ENCODE data around the gene NAA20. TPM values are rescaled to one million over a fixed set of nuclear protein-coding genes. Genes with fewer than 3 reads are reported as not detected.

The NAA20 gene
- total RNA-seq, 3 donors from 2014 or later (not counting 1 experiment from before 2014, with no cell fraction given) = 20.8 to 25.1 (median 23.8) TPM

DNA sequence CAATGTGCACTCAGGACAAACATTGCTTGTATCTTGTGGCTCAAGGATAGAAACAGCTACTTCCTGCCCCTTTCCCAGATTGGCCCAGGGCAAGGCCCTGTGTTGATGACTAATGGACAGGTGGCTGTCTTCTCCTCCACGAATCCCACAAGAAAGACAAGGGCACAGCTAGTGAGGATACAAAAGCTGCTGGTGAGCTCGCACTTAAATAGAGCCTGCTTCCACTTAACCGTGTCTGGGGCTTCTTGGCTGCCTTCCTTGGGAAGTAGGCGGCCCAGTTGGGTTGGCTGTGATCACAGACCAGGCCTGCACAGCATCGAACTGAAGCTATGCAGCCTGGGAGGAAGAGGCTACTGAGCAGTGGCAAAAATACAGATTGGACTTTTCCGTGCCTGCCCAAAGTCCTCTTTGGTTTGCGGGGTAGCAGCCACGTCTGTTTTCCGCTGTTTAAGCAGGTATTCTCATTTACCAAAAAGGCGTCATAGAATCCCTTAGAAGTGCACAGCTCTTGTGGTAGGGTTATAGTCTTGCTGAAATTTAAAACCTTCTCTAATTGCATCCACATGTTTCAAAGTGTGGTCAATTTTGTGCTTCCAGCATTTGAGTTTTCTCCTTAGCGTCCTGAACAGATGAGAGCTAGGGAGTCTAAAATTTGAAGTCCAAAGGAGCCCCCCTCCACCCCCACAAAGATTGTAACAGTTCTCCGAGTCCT is 23.0 kb upstream of the NAA20 start:
- ATAC-seq (no peak), DNase-seq (no peak)
- Mint-ChIP-seq H3K27me3 (ENCODE audit: low read depth in 2 of 2) (peaks cover 8 to 13% of the 10 kb centered on the region in 2 donors), H3K4me3 (no peak overlapping the region), H3K9me3 (no peaks in the 10 kb centered on the region), H3K36me3 (no peaks in the 10 kb centered on the region), H3K4me1 (no peaks in the 10 kb centered on the region), H3K27ac (no peak overlapping the region)
- WGBS (ENCODE audit: insufficient coverage) = 82% methylated on average over 12 of the region's 12 CpGs
- H3K27me3 ChIP-seq (ENCODE audit: control insufficient read depth, insufficient read depth, low read length) = no peaks in the 10 kb centered on the region
- H3K9me3 ChIP-seq (ENCODE audit: control insufficient read depth, insufficient read depth, low read length) = no peaks in the 10 kb centered on the region
- H3K27ac ChIP-seq (ENCODE audit: low read length) = no peak overlapping the region
- H3K36me3 ChIP-seq (ENCODE audit: control insufficient read depth, insufficient read depth, low read length) = no peaks in the 10 kb centered on the region
- TF ChIP-seq CTCF (IDR thresholded peaks at IDR 0.05) = no peak
- no peak overlapping the region for H3K4me3 ChIP-seq (ENCODE audit: low read length)
- intact Hi-C loops (cut with micrococcal nuclease) = no loop called here
- no peaks in the 10 kb centered on the region for H3K4me1 ChIP-seq (ENCODE audit: control insufficient read depth, insufficient read depth, low read length)

DNA sequence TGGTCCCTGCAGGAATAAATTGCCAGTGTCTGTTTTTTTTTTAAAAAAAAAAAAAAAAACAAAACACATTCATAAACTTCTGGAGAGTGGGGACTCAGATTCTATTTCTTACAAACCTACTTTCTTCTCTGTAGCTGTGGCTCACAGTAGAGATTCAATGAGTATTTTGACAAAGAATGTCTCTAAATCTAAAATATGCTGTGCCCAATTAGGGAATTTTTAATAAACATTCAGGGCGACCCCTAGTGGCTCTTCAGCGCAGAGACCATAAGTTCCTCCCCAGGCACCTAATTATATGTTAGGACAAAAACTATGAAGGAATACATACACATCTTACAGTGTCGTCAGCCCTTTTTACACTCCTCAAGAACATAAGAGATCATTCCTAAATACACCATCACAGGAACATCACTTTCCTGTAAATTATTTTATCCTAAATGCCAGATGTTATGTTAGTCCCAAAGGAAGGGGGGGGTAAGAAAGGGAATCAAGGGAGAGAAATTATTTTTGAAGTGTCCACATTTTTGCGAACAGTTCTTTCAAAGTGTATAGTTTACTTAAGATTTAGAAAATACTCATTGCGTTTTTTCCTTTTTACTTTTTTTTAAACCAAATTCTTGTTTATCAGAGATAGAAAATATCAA is 21.8 kb upstream of the NAA20 start:
- Histone ChIP-seq H3K4me3 (ENCODE audit: low read length) (no peak overlapping the region), H3K4me1 (ENCODE audit: control insufficient read depth, insufficient read depth, low read length) (peaks cover 5% of the 10 kb centered on the region), H3K36me3 (ENCODE audit: control insufficient read depth, insufficient read depth, low read length) (no peaks in the 10 kb centered on the region), H3K27me3 (ENCODE audit: control insufficient read depth, insufficient read depth, low read length) (no peaks in the 10 kb centered on the region), H3K27ac (ENCODE audit: low read length) (no peak overlapping the region), H3K9me3 (ENCODE audit: control insufficient read depth, insufficient read depth, low read length) (no peaks in the 10 kb centered on the region)
- peak in 1 of 2 donors; percentile 72 for DNase-seq
- H3K27ac Mint-ChIP-seq = no peak overlapping the region
- H3K4me3 Mint-ChIP-seq = no peak overlapping the region
- H3K36me3 Mint-ChIP-seq = no peaks in the 10 kb centered on the region
- H3K9me3 Mint-ChIP-seq = no peaks in the 10 kb centered on the region
- H3K27me3 Mint-ChIP-seq (ENCODE audit: low read depth in 2 of 2) = peaks cover 10 to 25% of the 10 kb centered on the region in 2 donors
- WGBS (ENCODE audit: insufficient coverage) = 52% methylated on average over 3 of the region's 5 CpGs
- H3K4me1 Mint-ChIP-seq = peaks cover 0 to 5% of the 10 kb centered on the region in 2 donors
- intact Hi-C loops (cut with micrococcal nuclease) = loop anchor here (1.0 kb wide), 2 partner anchors 210 to 303 kb away; no protein-coding TSS in a partner anchor
- peak; percentile 78 for TF ChIP-seq CTCF (IDR thresholded peaks at IDR 0.05)
- ATAC-seq = peak in 2 of 3 donors; percentile 58 to 65

DNA sequence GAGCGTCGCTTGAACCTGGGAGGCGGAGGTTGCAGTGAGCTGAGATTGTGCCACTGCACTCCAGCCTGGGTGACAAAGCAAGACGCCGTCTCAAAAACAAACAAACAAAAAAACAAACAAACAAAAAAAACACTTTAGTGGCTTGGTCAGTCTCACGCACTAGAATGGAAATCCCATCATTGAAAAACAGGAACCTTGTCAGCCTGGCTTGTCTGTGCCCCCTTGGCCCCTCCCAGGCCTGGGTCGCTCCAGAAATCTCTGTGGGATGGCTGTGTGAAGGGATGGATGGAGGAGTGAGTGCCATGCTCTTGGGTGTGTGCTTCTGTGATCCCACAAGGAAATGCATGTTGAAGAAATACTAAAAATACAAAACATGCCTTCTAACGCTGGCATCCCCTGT is 20.9 kb upstream of the NAA20 start:
- no peaks in the 10 kb centered on the region for H3K27me3 ChIP-seq (ENCODE audit: control insufficient read depth, insufficient read depth, low read length)
- H3K4me3 ChIP-seq (ENCODE audit: low read length) = no peak overlapping the region
- H3K27ac ChIP-seq (ENCODE audit: low read length) = no peak overlapping the region
- no peak overlapping the region for H3K4me3 Mint-ChIP-seq
- no peaks in the 10 kb centered on the region for H3K36me3 ChIP-seq (ENCODE audit: control insufficient read depth, insufficient read depth, low read length)
- H3K27me3 Mint-ChIP-seq (ENCODE audit: low read depth in 2 of 2) = peaks cover 10 to 33% of the 10 kb centered on the region in 2 donors
- no peak for ATAC-seq
- DNase-seq = no peak
- H3K36me3 Mint-ChIP-seq = no peaks in the 10 kb centered on the region
- no peaks in the 10 kb centered on the region for H3K9me3 Mint-ChIP-seq
- intact Hi-C loops (cut with micrococcal nuclease) = no loop called here
- H3K4me1 Mint-ChIP-seq = peaks cover 0 to 5% of the 10 kb centered on the region in 2 donors
- H3K9me3 ChIP-seq (ENCODE audit: control insufficient read depth, insufficient read depth, low read length) = no peaks in the 10 kb centered on the region
- TF ChIP-seq CTCF (IDR thresholded peaks at IDR 0.05) = no peak
- H3K27ac Mint-ChIP-seq = no peak overlapping the region
- peaks cover 10% of the 10 kb centered on the region for H3K4me1 ChIP-seq (ENCODE audit: control insufficient read depth, insufficient read depth, low read length)
- 87% methylated on average over 8 of the region's 8 CpGs for WGBS (ENCODE audit: insufficient coverage)

Data from natural killer cell (primary cell).